GM18951 (cell line): ENCODE results near the gene CCDC33.

Experiments
- POLR2A ChIP-seq: IDR thresholded peaks from 4 replicates; pipeline ENCODE4 v1.6.1; 2011; ENCODE audit warnings: mild to moderate bottlenecking; ENCODE audit not compliant: insufficient read length, insufficient read depth; ENCODE audit errors: extremely low read depth
- in situ Hi-C: fragments of 300-500 bp; cut with MboI; formaldehyde crosslinking; loops from one replicate; pipeline ENCODE4 v1.12.0; 2022; ENCODE audit warnings: low sequenced_read_pairs, mixed read lengths, inconsistent platforms; ENCODE audit not compliant: unreplicated experiment

Gene CCDC33

GRCh38 chr15:74228723-74229081 is 7.4 kb upstream of the CCDC33 start:
- in situ Hi-C loops = no loop called here
- no peak for TF ChIP-seq POLR2A

- no peak for TF ChIP-seq POLR2A
- in situ Hi-C loops = no loop called here
Observed at GRCh38 chr15:74229686-74230085, 6.4 kb upstream of the CCDC33 start.

GRCh38 chr15:74231475-74231874 is 4.7 kb upstream of the CCDC33 start:
- in situ Hi-C loops = no loop called here
- no peak for TF ChIP-seq POLR2A

GRCh38 chr15:74233373-74233772 is 2.8 kb upstream of the CCDC33 start:
- TF ChIP-seq POLR2A = no peak
- in situ Hi-C loops = no loop called here

GRCh38 chr15:74233851-74234597 is 2.1 kb upstream of the CCDC33 start:
- TF ChIP-seq POLR2A = no peak
- in situ Hi-C loops = no loop called here

- TF ChIP-seq POLR2A = no peak
- in situ Hi-C loops = no loop called here
Observed at GRCh38 chr15:74234598-74234875, 1.6 kb upstream of the CCDC33 start.

- in situ Hi-C loops = no loop called here
- no peak for TF ChIP-seq POLR2A
Observed at GRCh38 chr15:74239051-74239705, 3.1 kb downstream of the CCDC33 start.

GRCh38 chr15:74240002-74240568 is 4.0 kb downstream of the CCDC33 start:
- in situ Hi-C loops = no loop called here
- no peak for TF ChIP-seq POLR2A

- no peak for TF ChIP-seq POLR2A
- in situ Hi-C loops = no loop called here
Observed at GRCh38 chr15:74240897-74241614, 4.9 kb downstream of the CCDC33 start.

GRCh38 chr15:74242441-74243185 is 6.5 kb downstream of the CCDC33 start:
- in situ Hi-C loops = no loop called here
- TF ChIP-seq POLR2A = no peak

GRCh38 chr15:74243431-74243830 is 7.3 kb downstream of the CCDC33 start:
- no peak for TF ChIP-seq POLR2A
- in situ Hi-C loops = no loop called here

- in situ Hi-C loops = no loop called here
- TF ChIP-seq POLR2A = no peak
Observed at GRCh38 chr15:74244822-74245341, 8.8 kb downstream of the CCDC33 start.
